Measurements from ENCODE around the gene AMBP.

The AMBP gene

GRCh38 chr9:114035845-114036801, 42.0 kb downstream of the AMBP start:
- no peak for DNase-seq (ENCODE audit: low read depth)
- no peak for TF ChIP-seq CTCF (IDR thresholded peaks at IDR 0.05; ENCODE audit: insufficient read depth, low read depth, low read length, missing control alignments)
- H3K4me3 ChIP-seq (ENCODE audit: low read depth, low read length): no peak overlapping the region

- no peak for TF ChIP-seq CTCF (IDR thresholded peaks at IDR 0.05; ENCODE audit: insufficient read depth, low read depth, low read length, missing control alignments)
- no peak overlapping the region for H3K4me3 ChIP-seq (ENCODE audit: low read depth, low read length)
- DNase-seq (ENCODE audit: low read depth): no peak
Measured at GRCh38 chr9:114035221-114035844, 42.8 kb downstream of the AMBP start.

GRCh38 chr9:114034661-114035062, 43.4 kb downstream of the AMBP start:
- no peak for TF ChIP-seq CTCF (IDR thresholded peaks at IDR 0.05; ENCODE audit: insufficient read depth, low read depth, low read length, missing control alignments)
- no peak overlapping the region for H3K4me3 ChIP-seq (ENCODE audit: low read depth, low read length)

GRCh38 chr9:114034196-114034595, 43.9 kb downstream of the AMBP start:
- no peak for TF ChIP-seq CTCF (IDR thresholded peaks at IDR 0.05; ENCODE audit: insufficient read depth, low read depth, low read length, missing control alignments)
- DNase-seq (ENCODE audit: low read depth): no peak
- H3K4me3 ChIP-seq (ENCODE audit: low read depth, low read length): no peak overlapping the region

More at GRCh38 chr9:114034661-114035062, 43.4 kb downstream of the AMBP start:
- DNase-seq (ENCODE audit: low read depth): no peak

- DNase-seq (ENCODE audit: low read depth): no peak
- H3K4me3 ChIP-seq (ENCODE audit: low read depth, low read length): no peak overlapping the region
- peak; percentile 27 for TF ChIP-seq CTCF (IDR thresholded peaks at IDR 0.05; ENCODE audit: insufficient read depth, low read depth, low read length, missing control alignments)
Measured at GRCh38 chr9:114033397-114034103, 44.5 kb downstream of the AMBP start.

GRCh38 chr9:114031948-114032840, 45.9 kb downstream of the AMBP start:
- TF ChIP-seq CTCF (IDR thresholded peaks at IDR 0.05; ENCODE audit: insufficient read depth, low read depth, low read length, missing control alignments): no peak
- no peak for DNase-seq (ENCODE audit: low read depth)
- no peak overlapping the region for H3K4me3 ChIP-seq (ENCODE audit: low read depth, low read length)

Measured in GM12865 (cell line).